Activated CD4-positive, alpha-beta T cell treated with anti-CD3 and anti-CD28 coated beads, Interleukin-2, amount 50 U/mL, for 4 hours (primary cell): ENCODE measurements around the gene ANKFY1.
"Not testable (repeated sequence)": the region's sequence is repeated elsewhere in the genome, so short reads cannot be mapped to it uniquely, and the experiment has no call there.

Experiments used
- DNase-seq, 2 experiments: peaks; one replicate each; pipeline ENCODE4 v3.0.0-alpha.2; 2020

Gene ANKFY1

DNA sequence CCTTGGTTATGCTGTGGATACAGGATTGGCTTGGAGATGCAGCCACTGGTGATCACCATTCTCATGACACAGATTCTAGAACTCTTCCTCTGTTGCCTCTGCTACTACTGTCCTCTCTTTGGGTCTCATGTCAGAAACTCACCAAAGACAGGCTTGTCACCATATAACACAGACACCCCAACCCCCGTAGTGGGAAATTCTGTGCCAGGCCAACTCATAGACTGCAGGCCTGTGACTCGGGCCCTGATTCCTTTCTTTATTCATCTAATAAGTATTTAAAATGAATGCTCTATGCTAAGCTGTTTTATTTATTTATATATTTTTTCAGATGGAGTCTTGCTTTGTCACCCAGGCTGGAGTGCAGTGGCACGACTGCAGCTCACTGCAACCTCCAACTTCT, 111.3 kb downstream of the ANKFY1 start:
- DNase-seq = no peak

DNA sequence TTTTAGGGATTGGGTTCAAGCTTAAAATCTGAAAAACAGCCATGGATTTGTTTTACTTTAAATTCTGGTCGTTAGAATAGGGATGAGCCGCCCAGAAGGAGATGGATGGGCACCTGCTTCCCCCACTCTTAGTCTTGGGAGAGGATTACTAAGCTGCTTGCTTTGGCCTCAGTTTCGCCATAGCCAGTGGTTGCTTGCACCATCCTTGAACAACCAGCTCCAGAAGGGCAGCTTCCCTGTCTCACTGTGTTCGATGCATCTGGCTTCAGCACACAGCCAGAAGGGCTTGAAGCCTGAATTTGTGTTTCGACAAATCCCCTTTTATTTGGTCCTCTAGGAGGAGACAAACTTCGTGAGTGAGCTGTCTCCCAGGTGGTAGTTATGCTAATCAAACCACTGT, 113.7 kb downstream of the ANKFY1 start:
- DNase-seq = no peak

DNA sequence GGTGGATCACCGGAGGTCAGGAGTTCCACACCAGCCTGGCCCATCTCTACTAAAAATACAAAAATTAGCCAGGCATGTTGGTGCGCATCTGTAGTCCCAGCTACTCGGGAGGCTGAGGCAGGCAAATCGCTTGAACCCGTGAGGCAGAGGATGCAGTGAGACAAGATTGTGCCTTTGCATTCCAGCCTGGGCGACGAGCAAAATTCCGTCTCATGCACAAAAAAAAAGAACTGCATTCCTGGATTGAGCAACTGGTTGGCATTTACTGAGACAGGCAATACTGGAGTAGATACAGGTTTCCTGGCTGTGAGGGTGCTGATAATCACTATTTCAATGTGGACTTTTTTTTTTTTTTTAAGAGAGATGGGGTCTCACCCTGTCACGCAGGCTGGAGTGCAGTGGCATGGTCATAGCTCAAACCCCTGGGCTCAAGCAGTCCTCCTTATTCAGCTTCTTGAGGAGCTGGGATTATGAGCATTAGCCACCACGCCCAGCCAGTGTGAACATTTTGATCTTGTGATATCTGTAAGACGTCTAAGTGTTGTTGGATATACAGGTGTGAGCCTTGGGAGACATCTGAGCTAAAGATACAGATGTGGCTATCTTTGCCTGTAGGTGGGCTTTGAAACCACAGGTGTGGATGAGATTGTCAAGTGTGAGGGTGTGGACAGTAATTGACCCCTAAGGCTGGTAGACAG, 115.0 kb downstream of the ANKFY1 start:
- no peak for DNase-seq

GRCh38 chr17:4147751-4148310, 115.9 kb downstream of the ANKFY1 start:
- no peak for DNase-seq

DNA sequence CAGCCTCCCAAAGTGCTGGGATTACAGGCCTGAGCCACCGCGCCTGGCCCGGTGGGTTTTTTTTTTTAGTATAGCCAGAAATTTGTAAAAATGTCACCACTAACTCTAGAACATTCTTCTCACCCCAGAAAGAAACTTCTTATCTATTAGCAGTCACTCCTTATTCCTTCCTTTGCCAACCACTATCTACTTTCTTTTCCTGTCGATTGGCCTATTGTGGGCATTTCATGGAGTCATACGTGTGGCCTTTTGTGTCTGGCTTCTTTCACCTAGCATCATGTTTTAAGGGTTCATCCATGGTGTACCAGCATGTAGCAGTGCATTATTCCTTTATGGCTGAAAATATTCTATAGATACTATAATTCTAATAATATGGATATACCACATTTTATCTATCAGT, 117.1 kb downstream of the ANKFY1 start:
- DNase-seq = no peak

- DNase-seq = no peak
Measured at GRCh38 chr17:4144422-4144747, 119.4 kb downstream of the ANKFY1 start.

DNA sequence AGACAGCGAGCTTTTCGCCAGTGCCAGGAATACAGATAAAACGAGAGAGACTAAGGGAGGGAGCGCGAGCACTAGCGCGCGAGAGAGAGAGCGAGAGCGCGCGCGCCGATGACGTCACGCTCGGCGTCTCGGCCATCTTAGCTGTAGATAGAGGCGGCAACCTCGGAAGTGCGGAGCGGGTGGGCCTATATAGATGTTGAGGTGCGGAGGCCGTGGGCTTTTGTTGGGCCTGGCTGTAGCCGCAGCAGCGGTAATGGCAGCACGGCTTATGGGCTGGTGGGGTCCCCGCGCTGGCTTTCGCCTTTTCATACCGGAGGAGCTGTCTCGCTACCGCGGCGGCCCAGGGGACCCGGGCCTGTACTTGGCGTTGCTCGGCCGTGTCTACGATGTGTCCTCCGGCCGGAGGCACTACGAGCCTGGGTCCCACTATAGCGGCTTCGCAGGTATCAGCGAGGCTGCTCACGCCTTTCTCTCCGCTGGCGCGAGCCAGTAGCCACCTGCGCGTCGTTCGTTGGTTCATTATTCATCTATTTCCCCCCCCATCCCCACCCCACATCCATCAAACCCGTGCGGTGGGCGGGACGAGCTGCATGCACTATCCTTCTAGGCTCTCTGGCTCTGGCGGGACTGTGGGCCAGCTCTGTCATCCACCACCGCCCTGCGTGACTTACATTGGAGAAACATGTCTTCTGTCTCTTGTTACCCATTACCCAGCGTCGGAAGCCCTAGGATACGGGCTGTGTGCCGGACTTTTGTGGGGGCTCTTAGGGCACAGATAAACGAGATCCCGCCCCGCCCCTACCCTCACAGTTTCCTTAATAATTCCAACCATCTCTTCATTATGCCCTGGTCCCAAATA, 120.0 kb downstream of the ANKFY1 start:
- DNase-seq = peak; percentile 85 to 86

DNA sequence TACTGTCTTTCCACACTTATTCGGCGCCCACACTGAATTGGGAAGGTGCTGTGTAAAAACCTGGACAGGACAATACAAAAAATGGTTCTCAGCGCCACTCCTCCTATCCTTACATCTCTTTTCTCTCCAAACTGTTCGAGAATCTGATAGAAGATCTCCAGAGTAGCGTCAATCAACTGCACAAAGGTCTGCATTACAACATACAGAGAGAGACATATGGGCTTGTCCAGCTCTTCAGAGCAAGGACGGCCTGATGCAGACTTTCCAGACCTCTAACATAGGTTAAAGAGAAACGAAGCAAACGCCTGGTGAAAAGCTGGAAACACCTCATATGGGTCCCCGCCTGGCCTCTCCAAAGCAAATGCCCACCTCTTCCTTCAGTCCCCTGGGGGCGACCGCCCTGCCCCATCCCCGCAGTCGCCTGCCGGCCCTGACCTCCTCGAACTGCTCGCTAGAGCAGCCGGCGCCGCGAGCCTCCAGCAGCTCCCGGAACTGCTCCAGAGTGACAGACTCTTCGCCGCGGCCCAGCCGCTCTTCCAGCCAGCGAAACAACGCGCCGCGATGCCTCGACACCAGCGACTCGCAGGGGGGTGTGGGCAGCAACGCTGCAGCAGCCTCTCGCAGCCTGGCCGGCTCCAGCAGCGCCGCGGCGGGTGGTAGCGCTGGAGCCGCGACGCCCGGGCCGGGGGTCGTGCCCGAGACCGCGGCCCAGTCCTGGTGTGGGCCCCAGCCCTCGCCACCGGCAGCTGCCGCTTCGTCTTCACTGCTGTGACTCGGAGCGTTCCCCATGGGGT, 121.5 kb downstream of the ANKFY1 start:
- peak in 1 of 2 experiments; percentile 19 for DNase-seq

DNA sequence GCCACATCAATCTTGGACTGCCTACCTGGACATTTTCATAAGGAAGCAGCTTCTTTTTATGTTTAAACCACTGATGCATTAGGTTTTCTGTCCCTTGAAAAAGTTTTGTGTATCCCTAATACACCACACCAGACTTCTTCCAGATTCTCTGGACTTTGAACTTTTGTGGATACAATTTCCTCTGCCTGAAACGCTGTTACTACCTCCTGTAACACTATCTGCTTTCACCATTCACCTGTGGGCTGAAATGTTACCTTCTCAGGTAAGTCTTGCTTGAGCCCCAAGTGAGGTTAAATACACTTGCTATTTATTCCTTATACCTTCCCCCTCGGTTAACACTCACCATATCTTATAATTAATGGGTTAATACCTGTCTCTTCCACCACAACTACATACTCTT, 123.7 kb downstream of the ANKFY1 start:
- no peak for DNase-seq

GRCh38 chr17:4138906-4139526, 124.8 kb downstream of the ANKFY1 start:
- DNase-seq = not testable (repeated sequence)

DNA sequence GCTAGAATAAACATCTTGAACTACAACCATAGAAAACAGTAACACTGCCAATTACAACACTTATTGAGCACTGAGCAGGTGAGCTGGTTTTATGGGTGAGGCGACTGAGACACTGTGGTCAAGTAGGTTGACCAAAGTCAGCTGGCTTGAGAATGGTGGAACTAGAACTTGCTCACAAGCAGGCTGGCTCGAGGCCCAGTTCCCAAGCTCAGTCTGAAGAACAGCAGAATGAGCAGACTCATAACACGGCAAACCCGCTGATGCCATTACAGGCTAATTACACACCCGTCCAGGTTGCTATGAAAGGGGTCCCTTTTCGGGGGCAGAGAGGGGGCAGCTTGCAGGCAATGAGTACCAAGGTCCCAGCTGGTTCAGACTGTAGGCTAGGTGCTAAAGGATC, 127.4 kb downstream of the ANKFY1 start:
- no peak for DNase-seq

DNA sequence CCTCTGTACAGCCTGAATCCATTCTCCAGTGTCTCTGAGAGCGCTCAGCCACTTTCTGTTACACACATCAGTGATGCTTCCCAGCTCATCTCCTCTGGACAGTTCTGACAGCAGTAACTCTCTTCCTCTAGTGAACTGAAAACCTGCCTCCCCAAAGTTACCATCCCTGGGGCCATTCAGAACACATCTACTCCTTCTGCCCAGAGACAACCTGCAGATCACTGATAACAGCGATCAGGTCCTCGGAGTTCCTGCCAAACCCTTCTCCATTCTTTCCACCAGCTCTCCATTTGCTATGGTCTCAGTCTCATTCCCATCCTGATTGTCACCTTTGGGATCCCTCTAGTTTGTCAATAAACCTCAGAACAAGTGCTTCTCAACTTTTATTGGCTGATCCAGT, 128.3 kb downstream of the ANKFY1 start:
- DNase-seq = no peak

GRCh38 chr17:4134721-4135120, 129.1 kb downstream of the ANKFY1 start:
- DNase-seq = no peak

DNA sequence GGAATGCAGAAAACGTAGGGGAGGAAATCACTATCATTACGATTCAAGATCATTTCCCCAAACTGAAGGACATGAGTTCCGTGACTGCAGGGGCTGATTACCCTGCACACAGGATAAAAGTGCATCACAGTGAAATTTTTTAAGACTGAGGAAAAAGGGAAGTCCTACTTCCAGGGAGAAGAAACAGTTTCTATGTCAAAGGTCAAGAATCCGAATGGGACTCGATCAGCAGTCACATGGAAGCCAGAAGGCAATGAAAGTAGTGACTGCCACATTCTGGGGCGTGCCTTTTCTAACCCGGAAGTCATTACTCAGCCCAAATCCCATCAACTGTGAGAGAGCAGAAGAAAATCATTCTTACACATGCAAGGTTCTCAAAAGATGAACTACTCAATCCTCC, 133.1 kb downstream of the ANKFY1 start:
- DNase-seq = no peak

DNA sequence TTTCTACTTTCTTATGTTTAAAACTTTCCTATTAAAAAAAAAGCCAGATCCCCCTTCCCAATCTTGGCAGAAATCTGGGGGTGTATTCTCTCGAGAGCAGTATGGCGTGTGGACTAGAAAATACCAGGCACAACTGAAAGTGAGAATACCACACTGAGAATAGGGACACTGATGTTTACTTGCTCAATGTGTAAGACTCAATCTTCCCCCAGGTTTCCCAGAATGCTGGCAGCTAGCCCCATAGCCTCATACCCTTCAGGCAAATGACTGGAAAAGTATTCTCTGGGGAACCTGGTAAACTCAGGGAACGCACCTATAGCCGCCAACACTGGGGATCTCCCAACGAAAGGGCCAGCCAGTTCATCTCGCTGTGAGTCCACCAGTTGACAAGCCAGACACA, 136.2 kb downstream of the ANKFY1 start:
- no peak for DNase-seq

GRCh38 chr17:4125552-4125951, 138.2 kb downstream of the ANKFY1 start:
- no peak for DNase-seq

- no peak for DNase-seq
Measured at GRCh38 chr17:4124999-4125398, 138.8 kb downstream of the ANKFY1 start.

DNA sequence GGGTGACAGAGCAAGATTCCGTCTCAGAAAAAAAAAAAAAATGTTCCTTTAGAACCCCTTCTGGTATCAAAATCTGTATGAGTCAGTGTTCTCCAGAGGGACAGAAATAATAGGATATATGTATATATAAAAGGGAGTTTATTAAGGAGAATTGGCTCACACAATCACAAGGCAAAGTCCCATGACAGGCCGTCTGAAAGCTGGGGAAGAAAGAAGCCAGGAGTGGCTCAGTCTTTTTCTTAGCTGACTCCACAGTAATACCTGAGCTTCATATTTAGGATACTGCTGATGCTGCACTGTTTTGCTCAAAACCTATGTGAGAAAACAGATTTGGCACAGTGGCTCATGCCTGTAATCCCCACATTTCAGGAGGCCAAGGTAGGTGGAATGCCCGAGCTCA, 143.4 kb downstream of the ANKFY1 start:
- no peak for DNase-seq

DNA sequence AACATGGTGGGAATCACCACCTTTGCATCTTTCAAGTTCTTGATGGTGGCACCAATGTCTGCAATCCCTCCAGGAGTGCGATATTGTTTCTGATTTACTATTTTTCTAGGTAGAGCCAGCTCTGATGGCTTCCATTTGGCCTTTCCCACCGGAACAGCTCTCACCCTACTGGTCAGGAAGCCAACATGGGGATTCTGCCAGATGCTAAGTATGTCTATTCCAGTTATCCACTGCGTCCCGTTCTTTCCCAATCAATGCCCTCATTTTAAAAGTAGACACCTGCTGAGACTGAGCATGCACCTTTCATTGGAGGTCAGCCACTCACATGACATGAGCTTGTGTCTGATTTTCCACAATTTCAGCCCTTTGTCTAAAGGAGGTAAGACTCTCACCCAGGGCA, 144.5 kb downstream of the ANKFY1 start:
- DNase-seq = no peak

DNA sequence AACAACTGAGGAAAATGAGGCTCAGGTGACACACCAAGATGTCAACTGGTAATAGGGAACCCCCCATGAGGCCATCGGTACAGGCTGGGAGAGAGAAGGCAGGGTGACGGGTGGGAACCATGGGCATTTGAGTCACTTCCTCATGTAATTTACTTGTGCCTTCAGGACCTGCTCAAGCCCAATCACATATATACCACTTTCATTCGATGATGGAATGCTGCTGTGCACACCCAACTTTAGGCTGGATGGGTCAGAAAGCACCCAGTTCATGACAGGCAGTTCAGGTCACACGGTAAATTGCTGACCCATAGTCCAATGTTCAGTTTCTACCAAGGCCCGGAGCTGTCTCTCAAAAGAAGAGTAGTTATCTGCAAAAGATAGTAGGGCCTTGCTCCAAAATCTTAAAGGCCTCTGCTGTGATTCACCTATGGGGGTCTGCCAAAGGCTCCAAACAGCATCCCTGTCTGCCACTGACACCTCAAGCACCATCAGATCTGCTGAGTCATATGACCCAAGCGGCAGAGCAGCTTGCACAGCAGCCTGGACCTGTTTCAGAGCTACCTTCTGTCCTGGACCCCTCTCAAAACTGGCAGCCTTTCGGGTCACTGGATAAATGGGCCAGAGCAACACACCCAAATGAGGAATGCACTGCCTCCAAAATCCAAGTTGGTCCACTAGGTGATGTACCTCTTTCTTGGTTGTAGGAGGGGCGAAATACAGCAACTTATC, 145.6 kb downstream of the ANKFY1 start:
- no peak for DNase-seq

DNA sequence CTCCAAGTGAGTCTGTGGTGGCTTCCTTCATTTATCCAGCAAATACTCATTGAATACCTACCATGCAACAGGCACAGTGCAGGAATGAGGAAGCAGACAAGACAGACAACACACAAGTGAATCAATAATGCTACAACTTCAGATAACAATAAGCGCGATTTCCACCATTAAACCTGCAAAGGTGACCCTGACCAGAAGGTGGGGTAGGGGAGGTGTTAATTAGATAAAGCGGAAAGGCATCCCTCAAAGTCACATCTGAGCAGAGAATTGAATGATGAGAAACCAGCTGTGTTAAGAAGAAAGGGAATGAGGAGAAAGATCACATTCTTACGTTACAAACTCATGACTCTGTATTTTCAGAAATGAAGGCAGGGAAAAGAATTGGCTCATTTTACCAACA, 147.3 kb downstream of the ANKFY1 start:
- DNase-seq = no peak
